SK-N-MC (cell line): Measurements from ENCODE around the gene DIP2C.

Experiments
- EZH2 ChIP-seq: fragments of 200-600 bp; sonication (generic); IDR thresholded peaks from one replicate; pipeline ENCODE4 v1.6.1; 2017; ENCODE audit warnings: antibody characterized with exemption
- POLR2AphosphoS5 ChIP-seq: IDR thresholded peaks from 2 replicates; pipeline ENCODE4 v1.6.1; 2012; ENCODE audit warnings: mild to moderate bottlenecking, low read depth, low read length, borderline replicate concordance

DNA sequence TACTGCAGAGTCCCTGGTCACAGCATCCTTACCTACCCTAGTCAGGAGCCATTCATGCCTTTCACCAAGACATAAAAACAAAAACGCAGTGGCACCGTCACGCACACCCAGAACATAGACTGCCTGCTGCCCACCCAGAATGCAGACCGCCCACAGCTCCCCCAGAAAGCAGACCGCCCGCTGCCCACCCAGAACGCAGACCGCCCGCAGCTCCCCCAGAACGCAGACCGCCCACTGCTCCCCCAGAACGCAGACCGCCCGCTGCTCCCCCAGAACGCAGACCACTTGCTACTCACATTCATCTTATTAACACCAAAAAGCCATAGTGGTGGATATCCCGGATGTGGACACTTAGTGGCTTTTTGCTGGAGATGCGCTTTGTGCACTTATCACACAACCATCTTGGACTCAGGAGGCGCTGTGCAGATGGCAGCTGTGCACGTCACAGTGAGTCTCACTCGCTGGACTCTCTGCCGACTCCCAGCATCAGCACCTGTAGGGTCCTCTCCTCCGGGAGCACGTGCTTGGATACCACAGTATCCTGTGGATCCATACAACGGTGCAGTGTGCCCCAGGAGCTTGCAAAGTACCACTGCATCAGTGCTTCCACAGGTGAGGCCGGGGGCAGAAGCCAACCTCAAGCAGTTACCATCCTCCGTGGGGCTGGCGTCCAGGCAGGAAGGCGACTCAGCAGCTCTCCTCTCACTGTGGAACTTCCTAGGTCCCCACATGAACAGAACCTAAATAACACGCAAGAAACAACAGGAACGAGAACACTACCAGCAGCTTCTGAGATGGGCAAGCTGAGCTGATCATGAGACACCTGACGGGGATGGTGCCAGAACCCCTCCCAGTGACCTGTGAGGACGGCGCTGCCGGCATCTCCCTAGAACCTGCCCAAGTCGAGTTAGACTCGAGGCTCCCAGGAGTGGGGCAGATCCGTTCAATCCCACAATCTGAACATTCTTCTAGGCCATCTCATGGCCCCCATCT lies 161.0 kb downstream of the DIP2C start:
- TF ChIP-seq POLR2AphosphoS5 (no peak), EZH2 (no peak)
